Left cardiac atrium (tissue), 4 donors: ENCODE results near the gene ALOX15B. TPM values are rescaled to one million over a fixed set of nuclear protein-coding genes. Genes with fewer than 3 reads are reported as not detected.
A peak's percentile ranks its signal among the peaks of the same experiment; 100 is the strongest.
"Not testable (repeated sequence)": the region's sequence is repeated elsewhere in the genome, so short reads cannot be mapped to it uniquely, and the experiment has no call there.

Experiments
- ATAC-seq, 2 donors: fragments of 200-7000 bp; cut with Tn5 transposase; one replicate each; pipeline ENCODE4 v1.9.1; 2020; ENCODE audit warnings: mild to moderate bottlenecking in 2 of 2, moderate library complexity in 2 of 2
- DNase-seq: peaks from one replicate; pipeline ENCODE4 v3.0.0-alpha.2; 2020
- intact Hi-C, 2 donors: fragments of 100-400 bp; cut with DNase I; formaldehyde crosslinking; loops; one replicate each; pipeline versions ENCODE4 v1.14.1 to v1.15.1; 2022 to 2023
- total RNA-seq, 2 donors: library from RNA; stranded (reverse); fragmentation: NEBNext Ultra II Directional; extraction: Animal tissue kit (Norgen Biotek cat#: 25700); gene quantifications; one replicate each; pipeline ENCODE4 v1.2.1, GENCODE V29; 2021
- donor health status: DM: no; HTN: yes; CAD: no.
- donor health status: DM: no; HTN: yes; CAD: no; lungs with severe emphysema.
- donor health status: DM: yes; HTN: yes; CAD: no.
- donor health status: Dilated cardiomyopathy.

Gene ALOX15B
- total RNA-seq, 2 donors from 2014 or later = 0.39 TPM; not detected in 1

DNA sequence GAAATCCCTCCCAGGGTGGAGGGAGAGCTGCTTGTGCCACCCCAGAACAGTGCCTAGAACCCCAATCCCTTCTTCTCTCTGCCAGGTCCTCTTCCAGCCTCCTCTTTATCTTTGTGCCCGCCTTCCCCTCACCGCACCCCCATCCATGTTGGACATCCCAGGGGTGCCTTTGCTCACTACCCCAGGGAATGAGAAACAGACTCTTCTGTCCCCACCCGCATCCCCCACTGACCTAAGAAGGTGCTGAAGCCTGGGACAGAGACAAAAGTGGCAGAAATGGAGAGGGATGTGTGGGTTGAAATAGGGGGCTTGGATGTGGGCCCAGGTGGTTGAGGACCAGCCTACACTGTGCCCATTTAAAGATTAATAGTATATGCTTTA is 17.0 kb downstream of the ALOX15B start:
- intact Hi-C loops = loop anchor here (5.0 to 10.0 kb wide), 3 partner anchors 61 to 231 kb away; no protein-coding TSS in a partner anchor
- DNase-seq = no peak
- ATAC-seq = no peak

DNA sequence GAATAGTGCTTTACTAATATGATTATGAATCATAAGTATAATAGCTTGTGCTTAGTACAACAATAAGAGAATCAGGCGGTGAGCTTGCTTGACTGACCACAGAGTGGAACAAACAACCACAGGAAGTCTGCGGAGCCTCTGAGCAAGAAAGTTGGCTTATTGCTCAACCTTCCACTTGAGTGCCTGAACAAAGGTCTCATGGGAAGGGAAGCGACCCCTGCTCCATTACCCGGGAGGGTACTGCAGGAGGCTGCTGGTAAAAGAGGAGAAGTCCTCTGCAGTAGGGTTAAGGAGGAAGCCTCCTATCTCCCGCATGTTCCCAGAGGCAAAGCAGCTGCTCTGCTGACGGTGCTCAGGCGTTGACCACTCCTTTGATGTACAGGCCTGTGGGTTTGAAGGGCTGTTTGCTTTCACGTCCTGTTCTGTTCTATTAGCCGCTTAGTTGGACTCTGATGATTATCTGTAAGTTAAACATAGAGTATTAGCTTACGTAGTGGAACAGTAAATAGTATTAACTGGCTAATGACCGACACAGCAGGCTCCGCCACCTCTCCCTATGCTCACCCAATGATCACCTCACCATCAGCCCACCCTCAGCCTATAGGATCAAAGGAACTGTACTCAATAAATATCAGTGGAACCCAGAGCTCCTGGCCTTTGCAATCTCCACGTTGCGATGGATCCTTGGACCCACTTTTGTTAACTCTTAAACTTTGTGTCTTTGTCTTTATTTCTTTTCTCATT is 17.5 kb downstream of the ALOX15B start:
- DNase-seq (no peak), ATAC-seq (peak; percentile 58 to 61)
- intact Hi-C loops = loop anchor here (5.0 to 10.0 kb wide), 3 partner anchors 62 to 232 kb away; no protein-coding TSS in a partner anchor

DNA sequence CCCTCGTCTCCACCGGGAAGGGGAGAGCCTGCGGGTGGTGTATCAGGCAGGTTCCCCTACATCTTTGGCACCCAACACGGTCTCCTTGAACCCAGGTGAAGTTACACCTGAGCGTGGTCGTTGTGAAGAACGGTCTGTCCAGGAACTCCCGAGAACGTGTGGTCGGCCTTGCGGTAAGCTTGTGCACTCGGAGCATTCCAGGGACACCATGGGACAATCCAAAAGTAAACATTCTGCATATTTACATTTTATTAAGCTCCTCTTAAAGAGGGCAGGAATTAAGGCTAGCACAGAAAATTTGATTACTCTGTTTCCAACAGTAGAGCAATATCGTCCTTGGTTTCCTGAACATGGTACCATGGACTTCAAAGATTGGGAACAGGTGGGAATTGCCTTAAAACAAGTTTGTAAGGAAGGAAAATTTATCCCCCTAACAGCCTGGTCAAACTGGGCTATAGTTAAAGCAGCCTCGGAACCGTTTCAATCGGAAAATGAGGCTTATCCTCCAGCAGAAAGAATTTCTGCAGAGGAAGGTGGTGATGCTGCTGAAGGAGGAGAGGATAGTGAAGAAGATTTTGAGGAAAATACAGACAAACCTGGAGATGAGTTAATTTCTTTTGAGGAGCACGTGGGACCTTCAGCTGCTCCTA is 18.2 kb downstream of the ALOX15B start:
- DNase-seq = no peak
- ATAC-seq = no peak
- intact Hi-C loops = loop anchor here (5.0 to 10.0 kb wide), 3 partner anchors 62 to 232 kb away; no protein-coding TSS in a partner anchor

DNA sequence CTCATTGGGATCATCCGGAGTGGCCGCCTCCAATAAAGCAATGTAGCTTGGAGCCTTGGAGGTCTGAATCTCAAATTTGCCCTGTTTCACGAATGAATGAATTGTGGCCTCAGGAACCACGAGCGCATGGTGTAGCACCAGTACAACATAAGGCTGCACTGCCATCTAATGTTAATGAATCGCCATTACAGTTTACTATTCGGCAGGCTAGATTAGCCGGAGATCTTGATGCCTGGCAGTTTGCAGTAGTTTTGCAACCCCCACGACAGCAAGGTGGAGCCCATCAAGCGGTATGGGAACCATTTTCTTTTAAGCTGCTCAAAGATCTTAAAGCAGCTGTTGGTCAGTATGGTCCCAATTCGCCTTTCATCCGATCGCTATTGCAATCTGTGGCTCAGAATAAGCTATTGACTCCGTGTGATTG is 18.8 kb downstream of the ALOX15B start:
- intact Hi-C loops = loop anchor here (5.0 to 10.0 kb wide), 3 partner anchors 63 to 233 kb away; no protein-coding TSS in a partner anchor
- peak; percentile 81 to 85 for ATAC-seq
- no peak for DNase-seq

DNA sequence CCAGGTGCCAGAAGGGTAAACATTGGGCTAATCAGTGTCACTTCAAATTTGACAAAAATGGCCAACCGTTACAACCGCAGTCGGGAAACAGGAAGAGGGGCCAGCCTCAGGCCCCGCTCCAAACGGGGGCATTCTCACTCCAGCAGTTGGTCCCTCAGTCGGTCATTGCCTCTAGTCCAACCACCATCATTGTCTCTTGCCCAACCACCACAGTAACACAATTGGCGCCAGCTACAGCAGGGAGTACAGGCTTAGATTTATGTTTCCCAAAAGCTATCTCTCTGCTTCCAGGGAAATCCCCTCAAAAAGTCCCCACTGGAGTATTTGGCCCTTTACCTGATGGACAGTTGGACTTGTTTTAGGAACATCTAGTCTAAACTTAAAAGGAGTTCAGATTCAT is 20.3 kb downstream of the ALOX15B start:
- ATAC-seq = no peak
- intact Hi-C loops = loop anchor here (5.0 to 10.0 kb wide), 3 partner anchors 64 to 234 kb away; no protein-coding TSS in a partner anchor
- no peak for DNase-seq

DNA sequence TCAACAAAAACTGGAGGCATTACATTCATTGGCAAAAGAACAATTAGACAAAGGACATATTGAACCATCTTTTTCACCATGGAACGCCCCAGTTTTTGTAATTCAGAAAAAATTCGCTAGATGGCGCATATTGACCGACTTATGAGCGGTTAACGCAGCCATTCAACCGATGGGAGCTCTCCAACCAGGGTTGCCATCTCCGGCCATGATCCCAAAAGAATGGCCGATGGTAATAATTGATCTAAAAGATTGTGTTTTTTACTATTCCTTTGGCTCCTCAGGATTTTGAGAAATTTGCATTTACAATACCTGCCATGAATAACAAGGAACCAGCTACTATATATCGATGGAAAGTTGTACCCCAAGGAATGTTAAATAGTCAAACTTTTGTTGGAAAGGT is 21.4 kb downstream of the ALOX15B start:
- intact Hi-C loops = no loop called here
- DNase-seq (peak; percentile 52), ATAC-seq (peak; percentile 39 to 62)

DNA sequence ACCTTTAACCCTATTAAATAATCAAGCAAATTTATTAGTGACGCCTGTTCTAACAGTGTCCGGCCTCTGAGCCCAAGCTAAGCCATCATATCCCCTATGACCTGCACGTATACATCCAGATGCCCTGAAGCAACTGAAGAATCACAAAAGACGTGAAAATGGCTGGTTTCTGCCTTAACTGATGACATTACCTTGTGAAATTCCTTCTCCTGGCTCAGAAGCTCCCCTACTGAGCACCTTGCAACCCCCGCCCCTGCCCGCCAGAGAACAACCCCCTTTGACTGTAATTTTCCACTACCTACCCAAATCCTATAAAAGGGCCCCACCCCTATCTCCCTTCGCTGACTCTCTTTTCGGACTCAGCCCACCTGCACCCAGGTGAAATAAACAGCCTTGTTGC is 23.0 kb downstream of the ALOX15B start:
- intact Hi-C loops, ATAC-seq, DNase-seq: not testable (repeated sequence)

DNA sequence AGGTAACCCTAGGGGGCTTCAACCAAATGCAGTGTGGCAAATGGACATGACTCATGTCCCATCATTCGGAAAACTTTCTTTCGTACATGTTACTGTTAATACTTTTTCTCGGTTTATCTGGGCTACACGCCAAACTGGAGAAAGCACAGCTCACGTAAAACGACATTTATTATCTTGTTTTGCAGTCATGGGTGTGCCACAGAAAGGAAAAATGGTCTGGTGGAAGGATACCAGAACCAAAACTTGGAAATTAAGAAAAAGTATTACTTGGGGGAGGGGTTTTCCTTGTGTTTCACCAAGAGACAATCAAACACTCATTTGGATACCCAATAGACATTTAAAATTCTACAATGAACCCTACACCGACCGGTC is 23.6 kb downstream of the ALOX15B start:
- no peak for DNase-seq
- intact Hi-C loops = no loop called here
- ATAC-seq = no peak

DNA sequence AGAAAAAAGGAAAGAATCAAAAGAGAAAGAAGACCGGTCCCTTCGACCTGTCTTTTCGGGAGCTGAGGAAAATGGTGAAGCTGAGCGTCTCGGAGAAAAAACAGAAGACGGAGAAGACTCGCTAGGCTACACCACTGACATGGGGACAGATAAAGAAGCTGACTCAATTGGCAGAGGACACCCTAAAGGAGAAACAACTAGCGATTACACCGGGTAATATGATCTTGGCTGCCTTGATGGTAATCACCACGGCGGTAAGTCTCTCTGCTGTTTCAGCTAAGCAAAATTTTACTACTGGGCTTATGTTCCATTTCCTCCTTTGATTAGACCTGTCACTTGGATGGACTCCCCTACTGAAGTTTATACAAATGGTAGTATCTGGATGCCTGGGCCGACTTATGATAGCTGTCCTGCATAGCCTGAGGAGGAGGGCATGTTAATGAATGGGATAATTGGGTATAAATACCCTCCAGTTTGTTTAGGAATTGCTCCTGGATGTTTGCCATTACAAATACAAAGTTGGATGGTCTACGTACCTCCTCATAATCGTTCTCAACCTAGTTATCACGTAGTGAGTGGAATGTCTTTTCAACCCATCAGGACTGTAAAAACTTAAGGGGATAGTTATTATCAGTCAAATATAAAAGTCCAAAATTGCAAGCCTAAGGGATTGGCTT is 24.1 kb downstream of the ALOX15B start:
- ATAC-seq = no peak
- intact Hi-C loops = no loop called here
- no peak for DNase-seq

DNA sequence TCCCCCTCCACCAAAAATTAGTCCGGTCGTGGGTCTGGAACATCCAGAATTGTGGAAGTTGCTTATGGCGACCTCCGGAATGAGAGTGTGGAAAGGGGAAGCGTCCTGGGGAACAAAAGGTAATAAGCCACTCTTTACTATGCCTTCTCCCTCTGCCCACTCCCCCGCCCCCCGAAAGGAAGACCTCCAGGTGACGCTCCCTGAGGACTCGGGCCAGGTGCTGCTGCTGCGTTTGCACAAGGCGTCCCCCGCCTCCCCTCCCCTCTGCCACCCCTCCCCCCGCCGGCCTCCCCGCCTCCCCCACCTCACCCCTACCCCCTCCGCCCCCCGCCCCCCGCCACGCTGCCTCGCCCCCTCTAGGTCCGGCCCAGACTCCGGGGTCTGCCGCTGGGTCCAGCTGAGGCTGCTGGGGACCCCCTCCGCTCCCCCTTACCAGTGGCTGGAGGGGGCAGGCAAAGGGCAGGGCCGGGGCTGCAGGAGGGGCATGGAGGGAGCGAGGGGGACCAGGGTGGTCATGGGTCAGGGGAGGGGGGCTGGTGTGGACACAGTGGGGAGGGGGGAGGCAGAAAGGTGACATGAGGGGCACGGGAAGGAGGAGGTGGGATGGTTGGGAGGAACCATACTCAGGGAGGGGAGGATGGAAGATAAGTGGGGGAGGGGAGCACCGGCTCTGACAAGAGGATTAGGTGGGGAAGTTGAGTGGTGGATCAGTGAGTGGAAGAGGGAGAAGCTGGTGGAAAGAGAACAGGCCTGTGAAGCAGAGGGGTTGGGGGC is 25.1 kb downstream of the ALOX15B start:
- intact Hi-C loops = no loop called here
- no peak for ATAC-seq
- no peak for DNase-seq

DNA sequence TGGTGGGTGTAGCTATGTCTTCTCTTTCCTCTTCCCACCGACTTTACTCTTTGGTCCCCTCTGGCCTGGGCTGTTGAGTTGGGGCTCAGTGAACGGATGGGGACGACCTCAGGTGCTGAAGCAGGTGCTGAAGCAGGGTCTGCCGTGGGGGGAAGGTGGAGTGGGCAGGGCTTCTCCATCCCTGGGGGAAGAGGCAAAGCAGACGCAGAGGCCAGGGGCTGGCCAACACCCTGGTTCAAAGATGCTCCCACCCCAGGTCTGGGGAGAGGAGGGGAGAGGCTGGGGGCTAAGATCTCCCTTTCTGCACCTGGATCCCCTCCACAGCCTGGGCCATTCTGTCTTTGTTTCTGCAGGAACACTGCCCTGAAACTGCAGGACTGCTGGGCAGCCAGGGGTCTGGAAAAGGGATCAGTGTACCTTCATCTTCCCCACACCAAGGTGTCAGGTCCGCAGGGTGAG is 25.7 kb downstream of the ALOX15B start:
- DNase-seq (no peak), ATAC-seq (no peak)
- intact Hi-C loops = no loop called here

DNA sequence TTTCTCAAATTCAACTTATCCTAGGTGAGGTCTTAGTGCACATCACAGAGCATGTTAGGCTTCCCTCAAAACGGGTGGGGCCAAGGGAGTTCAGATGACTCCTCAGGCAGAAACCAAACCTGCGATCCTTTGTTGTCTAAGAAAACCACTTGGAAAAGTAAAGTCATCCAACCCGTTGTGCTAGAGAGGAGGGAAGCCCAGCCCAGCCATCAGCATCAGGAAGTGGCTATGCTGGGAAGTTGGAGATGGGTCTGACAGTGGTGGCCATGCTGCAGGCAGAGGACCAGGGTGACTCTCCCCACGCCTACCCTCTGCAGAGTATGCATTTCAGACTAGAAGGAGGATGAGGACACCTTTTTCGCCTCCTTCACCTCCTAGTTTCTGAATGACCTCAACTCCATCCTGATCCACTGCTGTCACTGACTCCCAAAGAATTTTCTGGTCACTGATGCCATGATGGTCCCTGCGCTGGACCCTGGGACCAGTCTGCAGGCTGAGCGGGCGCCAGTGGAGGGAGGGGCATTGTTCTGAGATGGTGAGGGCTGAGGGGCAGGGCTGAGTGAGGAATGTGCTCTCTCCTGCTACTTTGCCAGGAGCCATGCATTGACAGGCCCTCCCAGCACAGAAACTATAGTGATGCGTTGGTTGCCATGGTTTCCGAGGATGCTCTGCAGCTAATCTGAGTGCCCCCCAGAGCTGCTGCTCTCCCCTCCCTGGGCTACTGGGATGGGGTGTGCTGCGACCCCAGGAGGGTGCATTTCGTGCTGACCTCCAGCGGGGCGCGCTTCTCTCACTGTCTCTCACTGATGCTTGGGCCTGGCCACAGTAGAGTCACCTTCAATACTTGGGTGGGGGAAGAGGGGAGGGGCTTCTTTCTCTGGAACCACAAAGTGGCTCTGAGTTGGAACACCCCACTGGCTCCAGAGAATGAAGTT is 28.2 kb downstream of the ALOX15B start:
- intact Hi-C loops = no loop called here
- no peak for DNase-seq
- no peak for ATAC-seq

DNA sequence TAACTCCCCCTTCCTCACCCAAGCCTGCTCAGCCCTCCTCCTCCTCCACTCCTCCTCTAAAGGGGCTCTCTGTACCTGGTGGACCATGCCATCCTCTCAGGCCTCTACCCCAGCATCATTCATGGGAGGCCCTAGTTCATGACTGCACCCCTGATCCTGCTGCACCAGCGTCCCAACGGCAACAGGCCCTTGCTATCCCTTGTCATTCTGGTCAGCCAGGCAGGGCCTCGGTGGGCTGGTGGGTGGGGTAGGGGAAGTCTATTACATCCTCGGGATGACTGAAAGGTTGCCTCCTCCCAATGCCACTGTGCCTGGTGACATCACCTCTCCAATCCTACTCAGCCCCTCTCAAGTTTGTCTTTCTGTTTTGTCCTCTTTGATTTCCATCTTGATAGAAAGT is 28.9 kb downstream of the ALOX15B start:
- no peak for DNase-seq
- no peak for ATAC-seq
- intact Hi-C loops = no loop called here

DNA sequence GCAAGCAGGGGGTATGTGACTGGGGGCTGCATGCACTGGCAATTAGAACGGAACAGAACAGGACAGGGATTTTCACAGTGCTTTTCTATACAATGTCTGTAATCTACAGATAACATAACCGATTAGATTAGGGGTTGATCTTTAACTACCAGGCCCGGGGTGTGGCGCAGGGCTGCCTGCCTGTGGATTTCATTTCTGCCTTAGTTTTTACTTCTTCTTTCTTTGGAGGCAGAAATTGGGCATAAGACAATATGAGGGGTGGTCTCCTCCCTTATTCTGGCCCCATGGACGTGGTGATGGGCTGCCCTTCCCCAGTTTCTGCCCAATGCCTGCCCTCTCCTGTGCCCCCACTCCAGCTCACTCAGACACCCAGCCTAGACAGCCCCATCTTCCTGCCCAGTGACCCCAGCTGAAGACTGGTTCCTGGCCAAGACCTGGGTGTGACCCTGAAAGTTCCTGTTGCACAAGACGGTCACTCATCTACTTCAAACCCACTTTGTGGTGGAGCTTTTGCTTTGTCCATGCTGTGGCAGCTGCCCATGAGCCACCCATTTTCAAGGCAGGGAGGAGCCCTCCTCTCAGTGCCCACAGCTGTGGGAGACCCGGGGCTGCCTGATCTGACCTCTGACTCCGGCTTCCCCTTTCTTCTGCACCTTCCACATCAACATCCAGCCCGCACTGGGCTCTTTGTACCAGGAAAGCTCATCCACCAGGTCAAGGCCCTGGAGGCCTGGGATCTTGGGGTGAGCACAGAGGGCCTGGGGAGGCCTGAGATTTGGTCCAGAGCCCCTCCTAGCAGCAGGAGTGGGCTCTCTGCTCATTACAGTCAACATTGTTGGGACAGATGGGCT is 30.1 kb downstream of the ALOX15B start:
- intact Hi-C loops = no loop called here
- peak in 1 of 2 donors; percentile 53 for ATAC-seq
- peak; percentile 55 for DNase-seq

DNA sequence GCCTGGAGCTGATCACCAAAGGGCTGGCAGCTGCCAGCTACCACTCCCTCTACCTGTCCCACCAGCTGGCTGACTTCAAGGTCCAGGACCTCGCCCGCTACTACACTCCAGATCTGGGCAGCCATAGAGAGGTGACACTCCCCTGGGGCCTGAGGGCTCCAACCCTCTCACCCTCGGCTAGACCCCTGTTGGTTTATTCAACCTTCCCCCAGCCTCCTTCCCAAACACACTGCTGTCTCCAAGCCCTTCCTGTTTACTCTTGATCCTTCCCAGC is 30.7 kb downstream of the ALOX15B start:
- intact Hi-C loops = no loop called here
- no peak for ATAC-seq
- DNase-seq = no peak

DNA sequence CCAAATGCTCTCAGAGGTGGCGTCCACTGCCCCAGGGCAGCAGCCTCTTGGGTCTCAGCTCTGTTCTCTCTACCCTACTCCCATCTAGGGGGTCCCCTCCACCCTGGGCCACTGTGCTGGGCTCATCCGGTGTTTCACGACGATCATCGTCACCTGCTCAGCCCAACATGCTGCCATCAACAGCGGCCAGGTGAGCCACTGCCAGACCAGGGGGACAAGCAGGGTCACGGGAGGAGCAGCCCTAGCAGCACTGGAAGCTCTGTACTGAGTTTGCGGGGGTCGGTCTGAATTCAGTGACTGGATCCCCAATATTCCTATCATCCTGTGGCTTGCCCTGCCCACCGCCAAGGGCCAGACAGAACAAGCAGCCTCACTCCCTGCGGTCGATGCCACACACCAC is 32.6 kb downstream of the ALOX15B start:
- intact Hi-C loops = no loop called here
- no peak for DNase-seq

DNA sequence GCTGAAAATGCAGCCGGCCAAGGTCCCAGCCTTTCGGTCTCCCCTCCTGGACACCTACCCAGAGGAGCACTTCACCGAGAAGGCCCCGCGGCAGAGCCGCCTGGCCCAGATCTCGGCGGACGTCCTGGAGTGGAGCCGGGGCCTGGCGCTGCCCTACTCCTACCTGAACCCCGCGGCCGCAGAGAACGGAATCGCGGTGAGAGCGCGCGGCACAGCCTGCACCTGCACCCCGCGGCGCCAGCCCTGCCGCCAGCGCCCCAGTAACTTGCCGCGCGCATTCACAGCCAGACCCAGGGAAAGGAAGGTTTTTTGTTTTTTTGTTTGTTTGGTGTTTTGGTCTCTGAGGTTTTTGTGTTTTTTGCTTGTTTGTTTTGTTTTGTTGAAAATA is 33.5 kb downstream of the ALOX15B start:
- DNase-seq (no peak), ATAC-seq (no peak)
- intact Hi-C loops = no loop called here

More for the DNA sequence above, 32.6 kb downstream of the ALOX15B start:
- ATAC-seq = no peak
